Mesendoderm (in vitro differentiated cells): Measurements from ENCODE around the gene SUGCT.

Source experiments
- DNase-seq: peaks from one replicate; pipeline ENCODE4 v3.0.0; 2013
- H2AK5ac ChIP-seq: 2 replicates; pipeline ENCODE4 v1.6.1; 2013; ENCODE audit warnings: low read length, inconsistent platforms
- H2BK120ac ChIP-seq: 2 replicates; pipeline ENCODE4 v1.6.1; 2013; ENCODE audit warnings: low read depth, mild to moderate bottlenecking, low read length, moderate library complexity, mixed read lengths
- H2BK15ac ChIP-seq: replicated peaks from 2 replicates; pipeline ENCODE4 v1.6.1; 2013; ENCODE audit warnings: low read depth, mild to moderate bottlenecking, moderate library complexity
- H2BK5ac ChIP-seq: 2 replicates; pipeline ENCODE4 v1.6.1; 2013; ENCODE audit warnings: low read length, inconsistent platforms
- H3K18ac ChIP-seq: 2 replicates; pipeline ENCODE4 v1.6.1; 2013; ENCODE audit warnings: mild to moderate bottlenecking, low read length, mixed read lengths
- H3K23ac ChIP-seq: one replicate; pipeline ENCODE4 v1.6.1; 2013; ENCODE audit warnings: low read length
- H3K27ac ChIP-seq: 2 replicates; pipeline ENCODE4 v1.5.1; 2013; ENCODE audit warnings: low read depth, mild to moderate bottlenecking, inconsistent platforms, low read length, moderate library complexity
- H3K27me3 ChIP-seq: 2 replicates; pipeline ENCODE4 v1.6.1; 2013; ENCODE audit warnings: low read length, control low read depth, mild to moderate bottlenecking, inconsistent platforms; ENCODE audit not compliant: insufficient read depth, poor library complexity
- H3K36me3 ChIP-seq: 2 replicates; pipeline ENCODE4 v1.6.1; 2013; ENCODE audit warnings: low read length, inconsistent platforms; ENCODE audit not compliant: control insufficient read depth, insufficient read depth
- H3K4ac ChIP-seq: one replicate; pipeline ENCODE4 v1.6.1; 2013; ENCODE audit warnings: low read depth, mild to moderate bottlenecking, low read length, moderate library complexity
- H3K4me1 ChIP-seq: 2 replicates; pipeline ENCODE4 v1.6.1; 2013; ENCODE audit warnings: low read depth, low read length, inconsistent platforms; ENCODE audit not compliant: control insufficient read depth
- H3K4me2 ChIP-seq: 2 replicates; pipeline ENCODE4 v1.6.1; 2013; ENCODE audit warnings: low read length
- H3K4me3 ChIP-seq: 2 replicates; pipeline ENCODE4 v1.5.1; 2013; ENCODE audit warnings: mild to moderate bottlenecking, low read length
- H3K56ac ChIP-seq: one replicate; pipeline ENCODE4 v1.6.1; 2013; ENCODE audit warnings: low read length
- H3K79me1 ChIP-seq: 2 replicates; pipeline ENCODE4 v1.6.1; 2013; ENCODE audit warnings: low read length, inconsistent platforms
- H3K79me2 ChIP-seq: 2 replicates; pipeline ENCODE4 v1.6.1; 2013; ENCODE audit warnings: mild to moderate bottlenecking, low read length; ENCODE audit not compliant: control insufficient read depth, insufficient read depth
- H3K9ac ChIP-seq: 2 replicates; pipeline ENCODE4 v1.6.1; 2013; ENCODE audit warnings: low read length, inconsistent platforms
- H4K5ac ChIP-seq: one replicate; pipeline ENCODE4 v1.6.1; 2013; ENCODE audit warnings: low read length
- H4K8ac ChIP-seq: one replicate; pipeline ENCODE4 v1.6.1; 2013; ENCODE audit warnings: low read depth, mild to moderate bottlenecking, control low read depth, low read length, moderate library complexity
- WGBS: extraction: QIAGEN DNeasy Blood & Tissue Kit; methylation state at CpG from one replicate; pipeline ENCODE4 v1.1.7; 2013; ENCODE audit warnings: low lambda C conversion rate, missing lambda C conversion rate; ENCODE audit not compliant: insufficient coverage; ENCODE audit errors: extremely low coverage; 5-methylcytosine and 5-hydroxymethylcytosine counted together

The SUGCT gene

GRCh38 chr7:40723829-40724228 is 589.0 kb downstream of the SUGCT start:
- Histone ChIP-seq H3K79me1 (no peaks in the 10 kb centered on the region), H3K27ac (no peak overlapping the region), H3K18ac (no peak overlapping the region), H3K56ac (no peak overlapping the region), H3K4ac (no peak overlapping the region), H2AK5ac (no peak overlapping the region), H3K9ac (no peak overlapping the region), H3K4me3 (no peak overlapping the region), H3K4me1 (no peaks in the 10 kb centered on the region), H2BK5ac (no peak overlapping the region), H3K4me2 (no peak overlapping the region), H3K23ac (no peak overlapping the region), H4K8ac (no peak overlapping the region), H3K79me2 (no peaks in the 10 kb centered on the region), H4K5ac (no peak overlapping the region), H3K27me3 (no peaks in the 10 kb centered on the region), H2BK120ac (no peak overlapping the region), H3K36me3 (no peaks in the 10 kb centered on the region), H2BK15ac (no peak overlapping the region)
- DNase-seq = no peak
- WGBS = no CpG with 5 or more reads among the region's 2 CpGs

- no peak overlapping the region for H2AK5ac ChIP-seq
- no CpG with 5 or more reads among the region's 9 CpGs for WGBS
- H3K27me3 ChIP-seq = no peaks in the 10 kb centered on the region
These were observed 591.8 kb downstream of the SUGCT start for GRCh38 chr7:40726559-40726958.

GRCh38 chr7:40733114-40733513 is 598.3 kb downstream of the SUGCT start:
- Histone ChIP-seq H3K79me2 (no peaks in the 10 kb centered on the region), H3K4me3 (no peak overlapping the region), H3K18ac (peak overlapping the region; percentile 12), H4K5ac (no peak overlapping the region), H2BK120ac (no peak overlapping the region), H2BK5ac (peak overlapping the region; percentile 82), H4K8ac (no peak overlapping the region), H3K36me3 (no peaks in the 10 kb centered on the region), H3K23ac (no peak overlapping the region), H2AK5ac (no peak overlapping the region), H3K9ac (no peak overlapping the region), H3K27ac (no peak overlapping the region), H3K4me1 (peaks cover 2% of the 10 kb centered on the region), H3K79me1 (no peaks in the 10 kb centered on the region), H3K4me2 (no peak overlapping the region), H2BK15ac (peak overlapping the region; percentile 36), H3K56ac (peak overlapping the region; percentile 59), H3K27me3 (no peaks in the 10 kb centered on the region), H3K4ac (no peak overlapping the region)
- peak; percentile 87 for DNase-seq

More at GRCh38 chr7:40726559-40726958, 591.8 kb downstream of the SUGCT start:
- Histone ChIP-seq H4K5ac (no peak overlapping the region), H3K4me2 (no peak overlapping the region), H2BK5ac (no peak overlapping the region), H3K9ac (no peak overlapping the region), H2BK120ac (no peak overlapping the region), H4K8ac (no peak overlapping the region), H3K4ac (no peak overlapping the region), H3K79me2 (no peaks in the 10 kb centered on the region), H3K4me1 (no peaks in the 10 kb centered on the region), H2BK15ac (no peak overlapping the region), H3K27ac (no peak overlapping the region), H3K56ac (no peak overlapping the region), H3K18ac (no peak overlapping the region), H3K23ac (no peak overlapping the region), H3K36me3 (no peaks in the 10 kb centered on the region), H3K4me3 (no peak overlapping the region), H3K79me1 (no peaks in the 10 kb centered on the region)
- DNase-seq = no peak

GRCh38 chr7:40733578-40733977 is 598.8 kb downstream of the SUGCT start:
- H3K79me1 ChIP-seq = no peaks in the 10 kb centered on the region
- no CpG with 5 or more reads among the region's 5 CpGs for WGBS
- no peak overlapping the region for H4K8ac ChIP-seq
- H3K79me2 ChIP-seq = no peaks in the 10 kb centered on the region
- no peak overlapping the region for H3K23ac ChIP-seq
- H2BK120ac ChIP-seq = peak overlapping the region; percentile 28
- H3K4ac ChIP-seq = peak overlapping the region; percentile 87
- no peak overlapping the region for H3K9ac ChIP-seq
- peak overlapping the region; percentile 87 for H3K18ac ChIP-seq
- no peak overlapping the region for H3K4me3 ChIP-seq
- no peak for DNase-seq
- peaks cover 2% of the 10 kb centered on the region for H3K4me1 ChIP-seq
- no peak overlapping the region for H4K5ac ChIP-seq
- H2BK5ac ChIP-seq = peak overlapping the region; percentile 20
- H3K36me3 ChIP-seq = no peaks in the 10 kb centered on the region
- no peak overlapping the region for H3K27ac ChIP-seq
- peak overlapping the region; percentile 59 for H3K56ac ChIP-seq
- H2BK15ac ChIP-seq = peak overlapping the region; percentile 36
- H3K27me3 ChIP-seq = no peaks in the 10 kb centered on the region
- no peak overlapping the region for H3K4me2 ChIP-seq
- H2AK5ac ChIP-seq = no peak overlapping the region

- H3K27me3 ChIP-seq = no peaks in the 10 kb centered on the region
- no peaks in the 10 kb centered on the region for H3K79me1 ChIP-seq
- no CpG with 5 or more reads among the region's 2 CpGs for WGBS
- H3K79me2 ChIP-seq = no peaks in the 10 kb centered on the region
- H3K18ac ChIP-seq = no peak overlapping the region
- no peak overlapping the region for H3K27ac ChIP-seq
- H2BK120ac ChIP-seq = no peak overlapping the region
- no peak overlapping the region for H4K5ac ChIP-seq
- no peak overlapping the region for H3K23ac ChIP-seq
- H4K8ac ChIP-seq = no peak overlapping the region
- no peak overlapping the region for H3K4ac ChIP-seq
- H2AK5ac ChIP-seq = no peak overlapping the region
- no peak overlapping the region for H3K9ac ChIP-seq
- H3K4me1 ChIP-seq = no peaks in the 10 kb centered on the region
- DNase-seq = no peak
- H3K4me3 ChIP-seq = no peak overlapping the region
- H3K36me3 ChIP-seq = no peaks in the 10 kb centered on the region
- H3K56ac ChIP-seq = no peak overlapping the region
- no peak overlapping the region for H2BK15ac ChIP-seq
- H2BK5ac ChIP-seq = no peak overlapping the region
- no peak overlapping the region for H3K4me2 ChIP-seq
These were observed 604.5 kb downstream of the SUGCT start for GRCh38 chr7:40739257-40739656.

GRCh38 chr7:40742270-40742669 is 607.5 kb downstream of the SUGCT start:
- H3K27me3 ChIP-seq = no peaks in the 10 kb centered on the region
- no peak for DNase-seq
- no peak overlapping the region for H4K5ac ChIP-seq
- H2BK15ac ChIP-seq = no peak overlapping the region
- H3K4ac ChIP-seq = no peak overlapping the region
- no peak overlapping the region for H3K18ac ChIP-seq
- H2AK5ac ChIP-seq = no peak overlapping the region
- no peaks in the 10 kb centered on the region for H3K36me3 ChIP-seq
- no peak overlapping the region for H3K4me3 ChIP-seq
- no peaks in the 10 kb centered on the region for H3K79me2 ChIP-seq
- no CpG with 5 or more reads among the region's 7 CpGs for WGBS
- H3K9ac ChIP-seq = no peak overlapping the region
- H4K8ac ChIP-seq = no peak overlapping the region
- H2BK5ac ChIP-seq = no peak overlapping the region
- H2BK120ac ChIP-seq = no peak overlapping the region
- H3K27ac ChIP-seq = no peak overlapping the region
- H3K23ac ChIP-seq = no peak overlapping the region
- peaks cover 6% of the 10 kb centered on the region for H3K4me1 ChIP-seq
- no peaks in the 10 kb centered on the region for H3K79me1 ChIP-seq
- no peak overlapping the region for H3K4me2 ChIP-seq
- H3K56ac ChIP-seq = no peak overlapping the region
